ENCODE results near the gene CFAP52.
"Not testable (repeated sequence)": the region's sequence is repeated elsewhere in the genome, so short reads cannot be mapped to it uniquely, and the experiment has no call there.

CFAP52 gene

GRCh38 chr17:9568957-9569588 lies 7.4 kb upstream of the CFAP52 start:
- DNase-seq (ENCODE audit: low spot score), result no peak

- no peak for DNase-seq (ENCODE audit: low spot score)
Observed at GRCh38 chr17:9571201-9571600, 5.2 kb upstream of the CFAP52 start.

- peak; percentile 91 for DNase-seq (ENCODE audit: low spot score)
Observed at GRCh38 chr17:9575381-9576101, 901 bp upstream of the CFAP52 start, which contains the start of gene STX8. TSS of gene STX8 (minus strand) at chr17:9575820. CDS start at chr17:9575808, 12 bp downstream.

GRCh38 chr17:9577373-9577709 lies 899 bp downstream of the CFAP52 start:
- DNase-seq (ENCODE audit: low spot score), result no peak

- DNase-seq (ENCODE audit: low spot score), result no peak
Observed at GRCh38 chr17:9587969-9588656, 11.7 kb downstream of the CFAP52 start.

GRCh38 chr17:9594065-9594464 lies 17.6 kb downstream of the CFAP52 start:
- DNase-seq (ENCODE audit: low spot score), result no peak

- DNase-seq (ENCODE audit: low spot score), result not testable (repeated sequence)
Observed at GRCh38 chr17:9597638-9598037, 21.2 kb downstream of the CFAP52 start.

- no peak for DNase-seq (ENCODE audit: low spot score)
Observed at GRCh38 chr17:9598661-9599060, 22.2 kb downstream of the CFAP52 start.

DNA sequence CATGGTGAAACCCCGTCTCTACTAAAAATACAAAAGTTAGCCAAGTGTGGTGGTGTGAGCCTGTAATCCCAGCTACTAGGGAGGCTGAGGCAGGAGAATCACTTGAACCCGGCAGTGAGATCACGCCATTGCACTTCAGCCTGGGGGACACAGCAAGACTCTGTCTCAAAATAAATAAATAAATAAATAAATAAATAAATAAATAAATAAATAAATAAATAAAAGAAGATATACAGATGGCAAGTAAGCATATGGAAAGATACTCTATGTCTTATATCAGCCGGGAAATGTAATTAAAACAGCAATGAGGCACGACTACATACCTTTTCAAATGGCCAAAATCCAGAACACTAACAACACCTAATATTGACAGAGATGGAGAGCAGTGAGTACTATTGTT lies 28.1 kb downstream of the CFAP52 start:
- not testable (repeated sequence) for DNase-seq (ENCODE audit: low spot score)

GRCh38 chr17:9606453-9606852 lies 30.0 kb downstream of the CFAP52 start:
- no peak for DNase-seq (ENCODE audit: low spot score)

GRCh38 chr17:9607058-9607457 lies 30.6 kb downstream of the CFAP52 start:
- not testable (repeated sequence) for DNase-seq (ENCODE audit: low spot score)

DNA sequence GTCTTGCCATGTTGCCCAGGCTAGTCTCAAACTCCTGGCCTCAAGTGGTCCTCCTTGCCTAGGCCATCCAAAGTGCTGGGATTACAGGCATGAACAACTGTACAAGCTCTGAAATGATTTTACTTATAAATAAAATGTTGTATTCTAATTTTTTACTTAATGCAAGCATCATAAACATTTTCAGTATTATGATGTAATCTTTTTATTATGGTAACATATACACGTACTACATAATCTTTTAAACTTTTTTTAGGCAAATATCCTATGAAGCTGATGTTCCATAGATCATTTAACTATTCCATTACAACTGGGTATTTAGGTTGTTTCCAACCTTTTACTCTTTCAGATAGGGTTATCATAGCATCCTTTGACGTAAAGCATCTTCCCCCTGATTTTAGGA lies 35.1 kb downstream of the CFAP52 start:
- DNase-seq (ENCODE audit: low spot score), result no peak

GRCh38 chr17:9612006-9612405 lies 35.6 kb downstream of the CFAP52 start:
- DNase-seq (ENCODE audit: low spot score), result no peak

DNA sequence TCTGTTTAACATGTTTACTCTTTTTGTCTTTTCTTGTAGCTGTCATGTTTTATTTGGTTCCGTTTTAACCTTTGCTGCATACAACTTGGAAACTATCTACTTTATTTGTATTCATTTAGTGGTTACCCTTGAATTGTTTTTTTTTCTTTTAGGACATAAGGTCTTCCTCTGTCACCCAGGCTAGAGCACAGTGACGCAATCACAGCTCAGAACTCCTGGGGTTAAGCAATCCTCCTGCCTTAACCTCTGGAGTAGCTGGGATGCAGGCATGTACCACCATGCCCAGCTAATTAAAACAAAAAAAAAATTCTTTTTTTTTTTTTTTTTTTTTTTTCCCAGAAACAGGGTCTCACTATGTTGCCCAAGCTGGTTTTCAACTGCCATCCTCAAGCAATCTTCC lies 39.0 kb downstream of the CFAP52 start:
- DNase-seq (ENCODE audit: low spot score), result no peak

DNA sequence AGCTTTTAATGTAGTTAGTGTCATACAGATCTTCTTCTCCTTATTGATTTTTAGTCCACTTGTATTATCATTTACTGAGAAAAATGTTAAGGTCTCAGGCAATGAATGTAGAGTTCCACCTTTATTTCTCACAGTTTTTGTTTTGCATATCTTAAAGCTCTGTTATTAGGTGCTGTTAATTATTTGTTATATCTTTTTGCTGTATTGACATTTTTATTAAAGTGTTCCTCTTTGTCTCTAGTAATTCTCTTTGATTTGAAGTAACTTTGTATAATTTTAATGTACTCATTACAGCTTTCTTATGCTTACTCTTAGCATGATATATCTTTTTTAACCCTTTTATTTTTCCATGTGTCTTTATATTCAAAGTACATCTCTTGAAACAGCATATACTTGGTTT lies 46.5 kb downstream of the CFAP52 start:
- DNase-seq (ENCODE audit: low spot score), result no peak

DNA sequence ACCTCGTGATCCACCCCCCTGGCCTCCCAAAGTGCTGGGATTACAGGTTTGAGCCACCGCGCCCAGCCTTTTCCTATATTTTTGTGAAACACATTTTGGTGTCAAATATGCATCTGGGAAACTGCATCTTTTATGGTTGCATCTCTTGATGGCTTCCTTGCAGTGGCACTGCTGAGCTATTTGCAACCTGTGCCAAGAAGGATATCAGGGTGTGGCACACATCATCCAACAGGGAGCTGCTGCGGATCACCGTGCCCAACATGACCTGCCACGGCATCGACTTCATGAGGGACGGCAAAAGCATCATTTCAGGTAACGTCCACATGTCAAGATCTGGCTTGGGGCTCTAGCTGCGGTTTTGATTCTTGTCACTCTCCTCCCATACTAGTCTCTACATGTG lies 52.1 kb downstream of the CFAP52 start:
- DNase-seq (ENCODE audit: low spot score), result peak; percentile 52

DNA sequence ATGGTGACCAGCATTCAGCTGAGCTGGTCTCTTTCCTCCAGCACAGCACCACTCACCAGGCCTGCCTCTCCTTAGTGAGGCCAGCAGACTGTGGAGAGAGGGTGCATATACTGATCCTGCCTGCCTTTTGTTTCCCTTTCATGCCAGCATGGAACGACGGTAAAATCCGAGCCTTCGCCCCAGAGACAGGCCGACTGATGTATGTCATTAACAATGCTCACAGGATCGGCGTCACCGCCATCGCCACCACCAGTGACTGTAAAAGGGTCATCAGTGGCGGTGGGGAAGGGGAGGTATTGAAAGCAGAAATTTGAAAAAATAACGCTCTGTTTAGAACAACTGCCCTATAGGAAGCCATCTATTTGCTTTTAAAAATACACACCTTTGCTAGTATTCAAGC lies 56.3 kb downstream of the CFAP52 start:
- no peak for DNase-seq (ENCODE audit: low spot score)

DNA sequence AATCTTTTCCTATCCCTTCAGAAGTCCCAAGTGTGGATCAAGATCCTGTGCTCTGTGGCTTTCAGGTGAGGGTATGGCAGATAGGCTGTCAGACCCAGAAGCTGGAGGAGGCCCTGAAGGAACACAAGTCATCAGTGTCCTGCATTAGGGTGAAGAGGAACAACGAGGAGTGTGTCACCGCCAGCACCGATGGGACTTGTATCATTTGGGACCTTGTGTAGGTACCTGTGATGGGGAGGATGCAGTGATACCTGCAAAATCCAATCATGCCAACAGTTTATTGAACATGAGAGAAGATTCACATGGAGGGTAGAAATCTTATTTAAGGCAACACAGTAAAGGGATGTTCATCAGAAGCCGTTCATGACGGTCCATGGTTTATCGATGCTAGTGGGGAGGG lies 58.9 kb downstream of the CFAP52 start:
- DNase-seq (ENCODE audit: low spot score), result no peak

DNA sequence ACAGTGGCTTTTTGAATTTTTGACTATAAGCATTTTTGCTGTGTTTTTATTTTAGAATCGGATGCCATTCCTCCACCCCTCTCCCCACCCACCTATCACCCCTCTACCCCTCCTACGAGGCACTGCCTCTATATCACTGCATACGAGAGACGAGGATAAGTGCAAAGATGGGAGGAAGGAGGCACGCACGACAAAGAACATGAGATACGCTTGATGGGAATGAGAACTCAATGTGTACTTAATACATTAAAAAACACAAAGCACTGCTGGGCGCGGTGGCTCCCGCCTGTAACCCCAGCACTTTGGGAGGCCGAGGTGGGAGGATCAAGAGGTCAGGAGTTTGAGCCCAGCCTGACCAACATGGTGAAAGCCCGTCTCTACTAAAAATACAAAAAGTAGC lies 60.1 kb downstream of the CFAP52 start:
- DNase-seq (ENCODE audit: low spot score), result no peak

DNA sequence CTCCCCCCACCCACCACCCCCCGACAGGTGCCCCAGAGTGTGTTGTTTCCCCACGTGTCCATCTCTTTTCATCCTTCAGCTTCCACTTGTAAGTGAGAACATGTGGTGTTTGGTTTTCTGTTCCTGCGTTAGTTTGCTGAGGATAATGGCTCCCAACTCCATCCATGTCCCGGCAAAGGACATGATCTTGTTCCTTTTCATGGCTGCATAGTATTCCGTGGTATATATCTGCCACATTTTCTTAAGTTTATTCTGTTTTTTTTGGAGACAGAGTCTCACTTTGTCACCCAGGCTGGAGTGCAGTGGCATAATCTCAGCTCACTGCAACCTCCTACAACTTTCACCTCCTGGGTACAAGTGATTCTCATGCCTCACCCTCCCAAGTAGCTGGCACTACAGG lies 63.9 kb downstream of the CFAP52 start:
- DNase-seq (ENCODE audit: low spot score), result not testable (repeated sequence)

DNA sequence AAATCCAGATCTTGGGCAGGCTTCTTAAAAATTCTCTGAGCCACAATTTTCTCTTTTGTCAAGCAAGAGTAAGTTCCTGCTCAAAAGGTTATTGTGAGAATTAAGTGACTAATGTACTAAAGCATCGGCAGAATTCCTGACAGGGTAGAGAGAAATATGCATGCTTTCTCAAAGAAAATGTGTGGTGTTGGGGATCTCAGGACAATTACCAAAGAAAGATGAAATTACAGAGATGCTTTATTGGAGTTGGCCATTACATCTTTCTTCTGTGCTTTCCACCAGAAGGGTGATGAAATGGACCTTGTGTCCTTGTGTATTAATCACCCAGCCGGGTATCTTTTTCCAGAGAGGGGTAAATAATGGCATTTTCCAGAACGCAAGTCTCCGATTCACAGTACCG lies 67.2 kb downstream of the CFAP52 start:
- DNase-seq (ENCODE audit: low spot score), result no peak

DNA sequence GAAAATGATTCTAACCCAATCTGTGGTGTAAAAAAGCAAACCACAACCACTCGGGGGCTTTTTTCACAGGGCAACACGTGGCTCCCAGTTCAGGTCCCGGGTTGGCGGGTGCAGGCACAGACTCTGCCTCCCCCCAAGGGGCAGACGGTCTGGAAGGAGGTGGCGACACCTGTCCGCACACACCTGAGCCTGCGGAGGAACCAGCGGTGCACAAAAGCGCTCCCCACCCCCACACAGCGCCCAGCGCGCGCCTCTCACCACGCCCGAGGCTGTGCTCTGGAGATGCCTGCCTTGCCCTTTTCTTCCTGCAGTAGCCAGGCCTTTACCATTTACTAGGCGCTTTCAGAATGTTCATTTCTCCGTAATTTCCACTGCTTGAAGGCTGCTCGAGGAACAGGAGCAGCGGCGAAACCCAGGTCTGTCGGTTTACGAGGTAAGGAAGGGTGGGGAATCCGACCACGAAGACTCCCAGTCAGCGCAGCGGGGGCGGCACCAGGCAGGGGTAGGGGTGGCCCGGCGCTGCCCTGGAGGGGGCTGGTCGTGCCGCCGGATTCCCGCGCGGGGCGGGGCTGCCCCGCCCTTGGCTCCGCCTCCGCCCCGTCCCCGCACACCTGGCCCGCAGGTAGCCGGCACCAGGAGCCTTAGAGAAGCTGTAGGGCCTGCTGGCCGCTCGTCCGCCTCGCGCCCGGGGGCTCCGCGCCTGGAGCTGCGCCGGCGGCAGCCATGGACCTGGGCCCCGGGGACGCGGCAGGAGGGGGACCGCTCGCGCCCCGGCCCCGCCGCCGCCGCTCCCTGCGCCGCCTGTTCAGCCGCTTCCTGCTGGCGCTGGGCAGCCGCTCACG lies 68.7 kb downstream of the CFAP52 start, which contains the start of gene USP43:
Gene USP43, plus strand, starts transcription at position 608 of the 842 bp plus-strand sequence. Its CDS starts 116 bp downstream, at position 724.
- peak; percentile 81 for DNase-seq (ENCODE audit: low spot score)

Measured in SW480 (cell line).